Spleen (tissue), 11 donors: Measurements from ENCODE around the gene FGGY. TPM values are rescaled to one million over a fixed set of nuclear protein-coding genes. Genes with fewer than 3 reads are reported as not detected.

ENCODE experiments used
- DNase-seq: peaks from one replicate; pipeline ENCODE4 v3.0.0-alpha.2; 2020
- H3K27ac ChIP-seq, 8 donors: fragments of 200-600 bp; sonication (generic) in 7 of 8; 1 replicate in 4 of 8; 2 replicates in 4 of 8; pipeline versions ENCODE4 v1.5.0 to v1.8.0; 2016 to 2021; ENCODE audit warnings: inconsistent platforms in 4 of 8, mild to moderate bottlenecking in 4 of 8, moderate library complexity in 1 of 8
- H3K27me3 ChIP-seq, 7 donors: fragments of 200-600 bp; sonication (generic) in 6 of 7; replicated peaks in 1 of 7; 1 replicate in 4 of 7; 2 replicates in 3 of 7; pipeline versions ENCODE4 v1.5.0 to v1.8.0; 2016 to 2021; ENCODE audit warnings: inconsistent platforms in 3 of 7, mild to moderate bottlenecking in 1 of 7
- H3K36me3 ChIP-seq, 6 donors: fragments of 200-600 bp; sonication (generic) in 5 of 6; 1 replicate in 4 of 6; 2 replicates in 2 of 6; pipeline versions ENCODE4 v1.5.0 to v1.8.0; 2016 to 2021; ENCODE audit warnings: inconsistent platforms in 2 of 6
- H3K4me1 ChIP-seq, 6 donors: fragments of 200-600 bp; sonication (generic) in 5 of 6; 1 replicate in 3 of 6; 2 replicates in 3 of 6; pipeline versions ENCODE4 v1.5.0 to v1.8.0; 2016 to 2021; ENCODE audit warnings: inconsistent platforms in 3 of 6
- H3K4me3 ChIP-seq, 8 donors: fragments of 200-600 bp; sonication (generic) in 7 of 8; 1 replicate in 4 of 8; 2 replicates in 4 of 8; pipeline versions ENCODE4 v1.5.0 to v1.8.0; 2016 to 2021; ENCODE audit warnings: inconsistent platforms in 4 of 8, mild to moderate bottlenecking in 4 of 8, moderate library complexity in 2 of 8
- H3K9me3 ChIP-seq, 8 donors: fragments of 200-600 bp; sonication (generic) in 7 of 8; 1 replicate in 4 of 8; 2 replicates in 4 of 8; pipeline versions ENCODE4 v1.5.0 to v1.8.0; 2016 to 2021; ENCODE audit warnings: inconsistent platforms in 4 of 8
- CTCF ChIP-seq, 11 experiments: fragments of 200-600 bp in 7 of 11; fragments of 450-650 bp in 4 of 11; sonication (generic) in 4 of 11; IDR thresholded peaks in 8 of 11; conservative IDR thresholded peaks in 3 of 11; 1 replicate in 7 of 11; 2 replicates in 4 of 11; pipeline versions ENCODE4 v1.4.0 to v1.8.0; 2016 to 2021; ENCODE audit warnings: antibody characterized with exemption in 11 of 11, inconsistent platforms in 4 of 11, mild to moderate bottlenecking in 1 of 11
- POLR2A ChIP-seq, 3 donors: fragments of 450-650 bp; IDR thresholded peaks; one replicate each; pipeline ENCODE4 v1.5.1; 2017; ENCODE audit warnings: antibody characterized with exemption in 3 of 3, mild to moderate bottlenecking in 1 of 3
- POLR2AphosphoS5 ChIP-seq, 3 donors: sonication (generic); formaldehyde crosslinking; IDR thresholded peaks; one replicate each; pipeline ENCODE4 v1.5.1; 2017; ENCODE audit warnings: antibody characterized with exemption in 3 of 3
- WGBS, 5 donors: extraction: QIAGEN DNeasy Blood & Tissue Kit in 3 of 5; methylation state at CpG; one replicate each; pipeline versions ENCODE4 v1.1.5 to v1.1.7; 2013 to 2018; 5-methylcytosine and 5-hydroxymethylcytosine counted together
- intact Hi-C: fragments of 100-400 bp; cut with DNase I; formaldehyde crosslinking; loops from one replicate; pipeline ENCODE4 v1.15.0; 2023; ENCODE audit warnings: low total_unique reads
- polyA plus RNA-seq, 3 donors: library from polyadenylated mRNA; stranded (reverse); fragments of 200-250 nt; gene quantifications; one replicate each; pipeline ENCODE4 v1.2.1, GENCODE V29; 2013
- total RNA-seq, 7 donors: library from RNA; depleted of rRNA in 3 of 7; stranded (reverse); fragments of >200 nt in 3 of 7; fragmentation: NEBNext Ultra II Directional in 4 of 7; extraction: Animal tissue kit (Norgen Biotek cat#: 25700) in 4 of 7; gene quantifications; one replicate each; pipeline versions ENCODE4 v1.1.0 to v1.2.1, GENCODE V29; 2016 to 2021
- donor health status: healthy with polysubstance abuse.
- donor health status: DM: no; HTN: no; CAD: no; lungs with moderate emphysema.
- donor health status: DM: no; HTN: no; CAD: no.
- donor health status: Bipolar disorder and iron deficiency.
- donor health status: healthy.
- donor health status: DM: no; HTN: no; CAD: no.
- donor health status: DM: yes; HTN: yes; CAD: no.

Gene FGGY
- total and polyA plus RNA-seq, 10 donors, result 1.7 to 27.8 (median 13.2) TPM

GRCh38 chr1:59389847-59390246 lies 93.0 kb downstream of the FGGY start:
- intact Hi-C loops, result no loop called here
- H3K4me1 ChIP-seq, result peaks cover 0 to 8% (median 0%) of the 10 kb centered on the region in 6 donors
- no peak for TF ChIP-seq CTCF (IDR thresholded peaks at IDR 0.05 in 8 of 11, conservative IDR thresholded peaks at IDR 0.05 in 3 of 11)
- TF ChIP-seq POLR2AphosphoS5 (IDR thresholded peaks at IDR 0.05), result no peak
- TF ChIP-seq POLR2A (IDR thresholded peaks at IDR 0.05), result no peak
- no peak overlapping the region for H3K4me3 ChIP-seq
- DNase-seq, result no peak
- H3K27ac ChIP-seq, result no peak overlapping the region
- no peaks in the 10 kb centered on the region for H3K27me3 ChIP-seq
- no peaks in the 10 kb centered on the region for H3K9me3 ChIP-seq
- H3K36me3 ChIP-seq, result no peaks in the 10 kb centered on the region

- Histone ChIP-seq H3K4me3 (no peak overlapping the region), H3K36me3 (no peaks in the 10 kb centered on the region), H3K27me3 (no peaks in the 10 kb centered on the region), H3K9me3 (no peaks in the 10 kb centered on the region), H3K27ac (no peak overlapping the region), H3K4me1 (peaks cover 0 to 8% (median 0%) of the 10 kb centered on the region in 6 donors)
- intact Hi-C loops, result no loop called here
- DNase-seq, result no peak
- 93 to 96% (median 94%) methylated on average over 3 of the region's 3 CpGs for WGBS, 5 donors
- TF ChIP-seq CTCF (IDR thresholded peaks at IDR 0.05 in 8 of 11, conservative IDR thresholded peaks at IDR 0.05 in 3 of 11) (no peak), POLR2A (IDR thresholded peaks at IDR 0.05) (no peak), POLR2AphosphoS5 (IDR thresholded peaks at IDR 0.05) (no peak)
Observed at GRCh38 chr1:59390307-59390706, 93.4 kb downstream of the FGGY start.

GRCh38 chr1:59391212-59392179 lies 94.6 kb downstream of the FGGY start:
- 64 to 70% (median 66%) methylated on average over 7 of the region's 7 CpGs for WGBS, 5 donors
- intact Hi-C loops, result no loop called here
- Histone ChIP-seq H3K36me3 (no peaks in the 10 kb centered on the region), H3K27me3 (no peaks in the 10 kb centered on the region), H3K4me1 (peaks cover 0 to 8% (median 0%) of the 10 kb centered on the region in 6 donors), H3K27ac (no peak overlapping the region), H3K9me3 (no peaks in the 10 kb centered on the region), H3K4me3 (no peak overlapping the region)
- no peak for DNase-seq
- TF ChIP-seq POLR2A (IDR thresholded peaks at IDR 0.05) (no peak), POLR2AphosphoS5 (IDR thresholded peaks at IDR 0.05) (no peak), CTCF (IDR thresholded peaks at IDR 0.05 in 8 of 11, conservative IDR thresholded peaks at IDR 0.05 in 3 of 11) (no peak)
